ENCODE measurements around the gene CHAF1A.

DNA sequence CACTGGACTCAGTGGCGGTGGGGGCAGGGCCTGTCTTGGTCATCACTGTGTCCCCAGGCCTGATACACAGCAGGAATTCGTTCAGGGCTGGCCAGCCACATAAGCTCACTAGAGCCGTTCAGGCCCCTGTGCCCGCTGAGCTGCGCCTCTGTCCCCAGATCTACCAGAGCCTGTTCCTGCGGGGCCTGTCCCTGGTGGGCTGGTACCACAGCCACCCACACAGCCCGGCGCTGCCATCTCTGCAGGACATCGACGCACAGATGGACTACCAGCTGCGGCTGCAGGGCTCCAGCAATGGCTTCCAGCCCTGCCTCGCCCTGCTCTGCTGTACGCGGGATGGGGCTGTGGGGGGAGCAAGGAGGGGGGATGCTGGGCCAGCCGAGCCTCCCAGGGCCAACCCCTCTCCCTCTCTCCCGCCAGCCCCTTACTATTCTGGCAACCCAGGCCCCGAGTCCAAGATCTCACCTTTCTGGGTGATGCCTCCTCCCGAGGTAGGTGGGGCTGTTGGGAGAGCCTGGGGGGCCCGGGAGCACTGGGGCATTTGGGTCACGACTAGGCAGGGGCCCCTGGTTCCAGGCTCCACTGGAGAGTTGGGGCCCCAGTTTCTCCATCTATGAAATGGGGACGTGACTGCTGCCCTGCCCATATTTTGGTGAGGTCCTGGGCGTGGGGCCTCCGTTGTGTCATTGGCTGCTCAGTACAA is 45.2 kb upstream of the CHAF1A start:
- TF ChIP-seq, protein P1, sequence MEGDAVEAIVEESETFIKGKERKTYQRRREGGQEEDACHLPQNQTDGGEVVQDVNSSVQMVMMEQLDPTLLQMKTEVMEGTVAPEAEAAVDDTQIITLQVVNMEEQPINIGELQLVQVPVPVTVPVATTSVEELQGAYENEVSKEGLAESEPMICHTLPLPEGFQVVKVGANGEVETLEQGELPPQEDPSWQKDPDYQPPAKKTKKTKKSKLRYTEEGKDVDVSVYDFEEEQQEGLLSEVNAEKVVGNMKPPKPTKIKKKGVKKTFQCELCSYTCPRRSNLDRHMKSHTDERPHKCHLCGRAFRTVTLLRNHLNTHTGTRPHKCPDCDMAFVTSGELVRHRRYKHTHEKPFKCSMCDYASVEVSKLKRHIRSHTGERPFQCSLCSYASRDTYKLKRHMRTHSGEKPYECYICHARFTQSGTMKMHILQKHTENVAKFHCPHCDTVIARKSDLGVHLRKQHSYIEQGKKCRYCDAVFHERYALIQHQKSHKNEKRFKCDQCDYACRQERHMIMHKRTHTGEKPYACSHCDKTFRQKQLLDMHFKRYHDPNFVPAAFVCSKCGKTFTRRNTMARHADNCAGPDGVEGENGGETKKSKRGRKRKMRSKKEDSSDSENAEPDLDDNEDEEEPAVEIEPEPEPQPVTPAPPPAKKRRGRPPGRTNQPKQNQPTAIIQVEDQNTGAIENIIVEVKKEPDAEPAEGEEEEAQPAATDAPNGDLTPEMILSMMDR (IDR thresholded peaks at IDR 0.05; ENCODE audit: low read depth, low read length, poor library complexity, severe bottlenecking) = no peak
- TF ChIP-seq EZH2phosphoT487 (IDR thresholded peaks at IDR 0.05; ENCODE audit: borderline replicate concordance, low read length) = no peak
